CD4-positive, alpha-beta T cell treated with Interleukin-4 for 1 hour (primary cell): ENCODE measurements around the gene DZIP1L.

ENCODE experiments used
- DNase-seq, 2 donors: peaks; one replicate each; pipeline ENCODE4 v3.0.0-alpha.2; 2020 to 2022

DZIP1L gene

DNA sequence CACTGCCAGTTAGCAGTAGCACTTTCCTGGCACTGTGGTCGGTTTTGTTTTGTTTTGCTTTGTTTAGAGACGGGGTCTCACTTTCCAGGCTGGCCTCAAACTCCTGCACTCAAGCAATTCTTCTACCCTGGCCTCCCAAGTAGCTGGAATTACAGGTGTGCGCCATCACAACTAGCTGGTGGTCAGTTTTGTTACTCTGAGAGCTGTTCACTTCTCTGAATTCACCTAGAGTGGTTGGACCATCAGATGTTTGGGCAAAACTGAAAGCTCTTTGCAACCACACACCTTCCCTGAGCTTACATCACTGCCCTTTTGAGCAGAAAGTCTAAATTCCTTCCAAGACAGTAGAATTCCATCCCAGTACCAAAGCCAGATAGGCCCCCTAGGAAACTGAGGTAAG lies 82.8 kb downstream of the DZIP1L start:
- no peak for DNase-seq

DNA sequence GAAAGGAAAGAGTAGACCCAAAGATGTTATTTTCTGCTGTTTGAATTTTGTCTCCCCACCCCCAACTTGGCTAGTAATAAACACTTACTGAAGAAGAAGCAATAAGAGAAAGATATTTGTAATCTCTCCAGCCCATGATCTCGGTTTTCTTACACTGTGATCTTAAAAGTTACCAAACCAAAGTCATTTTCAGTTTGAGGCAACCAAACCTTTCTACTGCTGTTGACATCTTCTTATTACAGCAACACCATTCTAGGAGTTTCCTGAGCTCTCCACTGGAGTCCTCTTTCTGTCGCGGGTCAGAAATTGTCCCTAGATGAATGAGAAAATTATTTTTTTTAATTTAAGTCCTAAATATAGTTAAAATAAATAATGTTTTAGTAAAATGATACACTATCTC lies 83.9 kb downstream of the DZIP1L start:
- no peak for DNase-seq

DNA sequence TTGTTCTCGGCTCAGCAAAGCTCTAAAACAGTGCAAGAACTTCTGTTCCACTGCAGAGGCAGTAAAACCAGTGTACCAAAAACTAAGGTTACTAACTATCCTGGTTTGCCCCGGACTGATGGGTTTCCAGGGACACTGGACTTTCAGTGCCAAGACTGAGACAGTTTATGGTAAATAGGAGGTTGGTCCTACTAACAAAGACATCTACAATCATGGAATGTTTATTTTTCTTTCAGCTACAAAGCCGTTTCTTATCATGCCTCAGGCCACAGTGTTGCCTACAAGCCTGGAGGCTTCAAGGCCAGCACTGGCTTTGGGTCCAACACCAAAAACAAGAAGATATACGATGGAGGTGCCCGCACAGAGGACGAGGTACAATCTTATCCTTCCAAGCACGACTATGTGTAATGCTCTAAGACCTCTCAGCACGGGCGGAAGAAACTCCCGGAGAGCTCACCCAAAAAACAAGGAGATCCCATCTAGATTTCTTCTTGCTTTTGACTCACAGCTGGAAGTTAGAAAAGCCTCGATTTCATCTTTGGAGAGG lies 84.6 kb downstream of the DZIP1L start:
- no peak for DNase-seq

DNA sequence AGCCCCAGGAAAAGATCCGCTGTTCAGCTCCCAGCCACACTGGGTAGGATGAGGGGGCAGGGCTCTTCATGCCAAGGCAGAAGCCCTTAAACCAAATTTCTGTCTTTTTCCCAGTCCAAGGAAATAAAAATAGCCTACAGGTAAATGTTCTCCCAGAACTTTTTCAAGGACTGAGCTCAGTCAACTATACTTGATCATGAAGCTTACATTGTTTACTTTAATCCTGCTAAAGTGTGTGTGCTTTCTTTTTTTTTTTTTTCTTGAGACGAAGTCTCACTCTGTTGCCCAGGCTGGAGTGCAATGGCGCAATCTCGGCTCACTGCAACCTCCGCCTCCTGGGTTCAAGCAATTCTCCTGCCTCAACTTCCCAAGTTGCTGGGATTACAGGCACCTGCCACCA lies 87.6 kb downstream of the DZIP1L start:
- no peak for DNase-seq

DNA sequence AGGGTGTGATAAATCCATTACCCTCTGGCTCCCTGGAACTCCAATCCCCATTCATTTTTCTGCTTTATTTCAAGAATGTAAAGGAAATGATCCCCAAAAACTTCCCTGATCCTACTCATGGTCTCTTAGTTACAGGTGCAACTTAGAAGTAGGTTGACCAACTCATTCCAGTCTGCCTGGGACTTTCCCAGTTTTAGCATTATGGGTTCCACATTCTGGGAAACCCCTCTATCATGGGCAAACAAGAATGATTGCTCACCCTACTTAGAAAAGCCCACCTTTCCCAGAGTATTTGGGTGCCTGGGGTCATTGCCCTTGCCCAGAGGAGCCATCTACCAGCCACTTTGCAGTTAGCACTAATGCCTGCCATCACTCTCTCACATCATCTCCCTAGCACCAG lies 89.9 kb downstream of the DZIP1L start:
- DNase-seq: no peak

DNA sequence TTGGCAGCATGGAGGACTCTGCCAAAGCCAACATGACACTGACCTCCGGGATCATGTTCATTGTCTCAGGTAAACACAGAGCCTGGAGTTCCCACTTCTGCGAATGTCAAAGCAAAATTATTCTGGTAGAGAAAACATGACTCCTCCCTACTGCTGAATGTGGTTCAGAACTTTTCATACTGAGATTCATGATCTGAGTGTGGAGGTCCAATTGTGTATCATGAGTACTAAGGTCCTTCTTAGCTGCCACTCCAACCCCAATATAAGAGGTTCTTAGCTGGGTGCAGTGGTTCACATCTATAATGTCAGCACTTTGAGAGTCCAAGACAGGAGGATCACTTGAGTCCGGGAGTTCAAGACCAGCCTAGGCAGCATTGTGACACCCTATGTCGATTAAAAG lies 91.7 kb downstream of the DZIP1L start:
- DNase-seq: no peak

DNA sequence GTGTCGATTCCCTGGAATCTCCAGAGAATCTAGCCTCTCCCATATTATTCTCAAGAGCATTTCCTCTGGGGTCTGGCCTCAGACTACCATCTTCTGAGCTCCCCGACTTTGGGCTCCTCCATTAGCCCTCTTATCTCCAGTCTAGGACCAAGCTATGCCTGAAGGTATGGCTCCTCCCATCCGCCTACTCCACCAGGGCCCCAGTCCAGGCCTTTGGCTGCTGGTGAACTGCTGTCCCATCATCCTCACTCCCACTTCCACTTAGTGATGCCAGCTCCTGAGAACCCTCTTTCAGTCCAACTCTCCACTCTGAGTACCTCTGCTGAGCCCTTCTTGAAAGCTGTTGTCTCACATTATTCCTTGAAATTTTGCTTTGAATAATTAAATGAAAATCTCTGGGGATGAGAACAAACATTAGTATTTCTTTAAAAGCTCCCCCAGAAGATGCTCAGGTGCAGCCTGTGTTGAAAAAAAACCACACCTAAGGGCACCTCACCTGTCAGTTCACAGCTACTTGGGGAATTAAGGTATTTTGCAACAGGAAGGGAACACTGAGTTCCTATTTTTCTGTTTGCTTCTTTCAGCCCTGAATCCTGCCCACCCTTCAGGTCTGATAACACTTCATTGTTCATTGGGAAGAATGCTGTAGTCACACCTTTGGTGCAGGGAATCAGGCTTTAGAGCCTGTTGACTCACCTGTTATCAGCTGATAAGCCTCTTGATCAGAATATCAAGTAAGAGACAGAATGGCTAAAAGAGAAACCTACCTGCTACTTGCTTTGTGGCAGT lies 95.9 kb downstream of the DZIP1L start:
- no peak for DNase-seq

DNA sequence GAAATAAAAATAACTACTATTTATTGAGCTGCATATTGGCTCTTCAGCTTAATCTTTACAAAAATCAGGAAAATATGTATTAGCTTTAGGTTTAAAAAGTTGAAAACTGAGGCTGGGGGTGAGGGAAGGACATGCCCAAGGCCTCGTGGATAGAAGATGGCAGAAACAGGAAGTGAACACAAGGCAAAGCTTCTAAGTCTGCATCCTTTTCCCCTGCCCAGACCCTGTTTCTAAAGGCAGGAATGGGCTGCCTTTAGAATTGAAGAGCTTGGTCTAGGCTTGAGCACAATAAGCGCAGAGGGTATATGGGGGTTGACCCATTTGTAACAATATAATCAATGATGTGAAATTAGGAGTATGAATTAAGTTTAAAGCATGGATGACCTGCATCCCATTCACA lies 99.3 kb downstream of the DZIP1L start:
- DNase-seq: no peak

DNA sequence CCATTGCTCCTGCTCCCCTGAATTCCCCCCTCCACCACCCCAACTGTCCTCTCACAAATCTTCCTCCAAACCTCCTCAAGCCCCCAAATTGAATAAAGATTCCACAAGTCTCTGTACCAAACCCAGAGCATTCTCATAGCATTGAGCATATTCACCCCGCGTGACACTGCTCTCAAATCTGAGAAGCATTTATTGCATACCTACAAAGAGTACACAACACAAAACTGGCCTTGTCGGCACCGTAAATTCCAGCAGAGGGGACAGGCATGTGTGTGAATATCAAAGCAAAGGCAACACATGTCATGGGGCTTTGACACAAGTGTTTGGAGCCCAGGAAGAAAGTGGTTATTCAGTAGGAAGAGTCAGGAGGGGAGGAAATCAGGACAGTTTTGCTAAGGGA lies 102.9 kb downstream of the DZIP1L start:
- no peak for DNase-seq
